ENCODE results near the gene BMPR1A.

GRCh38 chr10:86833969-86834368 lies 77.5 kb downstream of the BMPR1A start:
- TF ChIP-seq ZC3H10 (CRISPR knock-in tag; IDR thresholded peaks at IDR 0.05), result no peak
- no peak for TF ChIP-seq POU6F1 (CRISPR knock-in tag; IDR thresholded peaks at IDR 0.05; ENCODE audit: borderline replicate concordance, low read depth)
- no peak for TF ChIP-seq RARB (CRISPR knock-in tag; IDR thresholded peaks at IDR 0.05)
- TF ChIP-seq PATZ1 (CRISPR knock-in tag; IDR thresholded peaks at IDR 0.05; ENCODE audit: borderline replicate concordance), result no peak
- TF ChIP-seq CREB5 (CRISPR knock-in tag; IDR thresholded peaks at IDR 0.05; ENCODE audit: low read depth), result no peak
- no peak for TF ChIP-seq ESRRG (CRISPR knock-in tag; IDR thresholded peaks at IDR 0.05)
- TF ChIP-seq PPARA (CRISPR knock-in tag; IDR thresholded peaks at IDR 0.05; ENCODE audit: borderline replicate concordance), result no peak
- TF ChIP-seq BACH2 (CRISPR knock-in tag; IDR thresholded peaks at IDR 0.05; ENCODE audit: borderline replicate concordance), result no peak
- TF ChIP-seq ZFP3 (CRISPR knock-in tag; IDR thresholded peaks at IDR 0.05), result no peak
- TF ChIP-seq ZNF8 (CRISPR knock-in tag; IDR thresholded peaks at IDR 0.05), result no peak
- no peak for TF ChIP-seq SNAI2 (CRISPR knock-in tag; IDR thresholded peaks at IDR 0.05)
- TF ChIP-seq ZNF70 (CRISPR knock-in tag; IDR thresholded peaks at IDR 0.05), result no peak
- no peak for TF ChIP-seq ZFP30 (CRISPR knock-in tag; IDR thresholded peaks at IDR 0.05)

Data from SK-N-SH treated with all-trans-retinoic acid at 6 μM for 48 hours (cell line).